HG03025 (cell line): ENCODE data around the gene TMTC2.

Source experiments
- ATAC-seq: cut with Tn5 transposase; IDR thresholded peaks from one replicate; pipeline ENCODE4 v1.9.1; 2021; ENCODE audit warnings: mild to moderate bottlenecking, moderate library complexity; ENCODE audit not compliant: unreplicated experiment, low FRiP score

The TMTC2 gene

GRCh38 chr12:83044736-83045135 lies 358.0 kb downstream of the TMTC2 start:
- no peak for ATAC-seq

- ATAC-seq, result no peak
These were observed 359.3 kb downstream of the TMTC2 start for GRCh38 chr12:83046019-83046418.

GRCh38 chr12:83049306-83049705 lies 362.6 kb downstream of the TMTC2 start:
- no peak for ATAC-seq

GRCh38 chr12:83052890-83053541 lies 366.3 kb downstream of the TMTC2 start:
- no peak for ATAC-seq

- no peak for ATAC-seq
These were observed 370.7 kb downstream of the TMTC2 start for GRCh38 chr12:83057436-83057835.

- no peak for ATAC-seq
These were observed 372.4 kb downstream of the TMTC2 start for GRCh38 chr12:83059107-83059506.

- no peak for ATAC-seq
These were observed 378.9 kb downstream of the TMTC2 start for GRCh38 chr12:83065562-83065961.

GRCh38 chr12:83067981-83068380 lies 381.3 kb downstream of the TMTC2 start:
- no peak for ATAC-seq

GRCh38 chr12:83074358-83074894 lies 387.7 kb downstream of the TMTC2 start:
- no peak for ATAC-seq

- ATAC-seq, result no peak
These were observed 388.8 kb downstream of the TMTC2 start for GRCh38 chr12:83075471-83075870.

- no peak for ATAC-seq
These were observed 390.3 kb downstream of the TMTC2 start for GRCh38 chr12:83077041-83077440.

GRCh38 chr12:83082690-83083276 lies 396.1 kb downstream of the TMTC2 start:
- no peak for ATAC-seq

- ATAC-seq, result no peak
These were observed 396.9 kb downstream of the TMTC2 start for GRCh38 chr12:83083616-83084015.

GRCh38 chr12:83084516-83085234 lies 398.0 kb downstream of the TMTC2 start:
- no peak for ATAC-seq

GRCh38 chr12:83086023-83086422 lies 399.3 kb downstream of the TMTC2 start:
- no peak for ATAC-seq

GRCh38 chr12:83089575-83089974 lies 402.9 kb downstream of the TMTC2 start:
- no peak for ATAC-seq

GRCh38 chr12:83092129-83092528 lies 405.4 kb downstream of the TMTC2 start:
- no peak for ATAC-seq

- no peak for ATAC-seq
These were observed 405.9 kb downstream of the TMTC2 start for GRCh38 chr12:83092606-83093005.

GRCh38 chr12:83093426-83093825 lies 406.7 kb downstream of the TMTC2 start:
- no peak for ATAC-seq

- no peak for ATAC-seq
These were observed 411.1 kb downstream of the TMTC2 start for GRCh38 chr12:83097643-83098342.

GRCh38 chr12:83099436-83099835 lies 412.7 kb downstream of the TMTC2 start:
- ATAC-seq, result no peak
